HL-60 (cell line): Measurements from ENCODE around the gene BCL6.

Experiments used
- DNase-seq, 2 experiments: peaks; one replicate each; pipeline ENCODE4 v3.0.0-alpha.2; 2010 to 2020; ENCODE audit warnings: low read depth in 1 of 2, low spot score in 1 of 2
- H3K27ac ChIP-seq: fragments of 250-450 bp; sonication (Bioruptor Pico); replicated peaks from 2 replicates; pipeline ENCODE4 v1.5.1; 2020; ENCODE audit warnings: mild to moderate bottlenecking, moderate library complexity
- H3K27me3 ChIP-seq: fragments of 250-450 bp; sonication (Bioruptor Pico); 2 replicates; pipeline ENCODE4 v1.5.1; 2021; ENCODE audit warnings: mild to moderate bottlenecking, moderate library complexity; ENCODE audit not compliant: insufficient read depth, poor library complexity, severe bottlenecking
- H3K4me3 ChIP-seq: replicated peaks from 2 replicates; pipeline ENCODE4 v1.5.1; 2011; ENCODE audit warnings: mild to moderate bottlenecking, control low read depth, low read length; ENCODE audit not compliant: insufficient read depth
- CTCF ChIP-seq: IDR thresholded peaks from one replicate; pipeline ENCODE4 v1.5.1; 2011; ENCODE audit warnings: low read length, control low read depth, inconsistent platforms; ENCODE audit not compliant: insufficient read depth
- GABPA ChIP-seq: IDR thresholded peaks from 2 replicates; pipeline ENCODE4 v1.6.1; 2012; ENCODE audit warnings: low read depth
- POLR2AphosphoS5 ChIP-seq: IDR thresholded peaks from 2 replicates; pipeline ENCODE4 v1.6.1; 2012; ENCODE audit warnings: low read depth
- SPI1 ChIP-seq: IDR thresholded peaks from 2 replicates; pipeline ENCODE4 v1.6.1; 2012; ENCODE audit warnings: low read depth, mild to moderate bottlenecking, borderline replicate concordance
- TF ChIP-seq, protein P1 (sequence below): IDR thresholded peaks from 2 replicates; pipeline ENCODE4 v1.6.1; 2012; ENCODE audit warnings: low read depth; ENCODE audit not compliant: insufficient replicate concordance

BCL6 gene

DNA sequence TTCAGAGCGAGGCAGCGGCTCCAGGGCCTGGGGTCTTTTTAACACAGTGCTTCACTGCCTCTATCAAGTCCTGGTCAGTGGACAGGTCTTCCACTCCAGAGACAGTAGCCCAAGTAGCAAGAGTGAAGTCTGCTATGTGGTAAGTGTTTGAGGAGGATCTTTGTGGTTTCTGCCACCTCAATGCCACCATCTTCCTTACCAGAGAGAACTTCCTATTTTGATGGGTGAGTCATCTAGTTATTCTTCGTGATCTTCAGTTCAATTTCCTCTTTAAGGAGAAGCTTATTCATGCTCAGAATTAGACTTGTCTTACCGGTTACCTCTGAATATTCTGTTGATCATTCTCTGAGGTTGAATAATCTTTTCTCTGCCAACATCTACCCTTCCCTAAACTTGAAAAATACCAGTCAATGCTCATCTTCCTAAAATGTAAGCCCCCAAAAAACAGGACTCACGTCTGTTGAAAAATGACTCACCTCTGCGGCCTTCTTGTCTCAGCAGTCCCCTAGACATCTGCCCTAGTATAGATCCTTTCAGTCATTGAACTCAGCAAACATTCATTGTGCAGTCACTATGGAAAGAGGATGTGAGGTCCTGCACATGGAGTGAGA, 32.2 kb upstream of the BCL6 start:
- Histone ChIP-seq H3K27me3 (no peaks in the 10 kb centered on the region), H3K27ac (peak overlapping the region; percentile 90), H3K4me3 (no peak overlapping the region)
- TF ChIP-seq POLR2AphosphoS5 (no peak), GABPA (no peak), CTCF (no peak), SPI1 (peak; percentile 57; the same call in 1 of the 2 replicates)
- TF ChIP-seq, protein P1, sequence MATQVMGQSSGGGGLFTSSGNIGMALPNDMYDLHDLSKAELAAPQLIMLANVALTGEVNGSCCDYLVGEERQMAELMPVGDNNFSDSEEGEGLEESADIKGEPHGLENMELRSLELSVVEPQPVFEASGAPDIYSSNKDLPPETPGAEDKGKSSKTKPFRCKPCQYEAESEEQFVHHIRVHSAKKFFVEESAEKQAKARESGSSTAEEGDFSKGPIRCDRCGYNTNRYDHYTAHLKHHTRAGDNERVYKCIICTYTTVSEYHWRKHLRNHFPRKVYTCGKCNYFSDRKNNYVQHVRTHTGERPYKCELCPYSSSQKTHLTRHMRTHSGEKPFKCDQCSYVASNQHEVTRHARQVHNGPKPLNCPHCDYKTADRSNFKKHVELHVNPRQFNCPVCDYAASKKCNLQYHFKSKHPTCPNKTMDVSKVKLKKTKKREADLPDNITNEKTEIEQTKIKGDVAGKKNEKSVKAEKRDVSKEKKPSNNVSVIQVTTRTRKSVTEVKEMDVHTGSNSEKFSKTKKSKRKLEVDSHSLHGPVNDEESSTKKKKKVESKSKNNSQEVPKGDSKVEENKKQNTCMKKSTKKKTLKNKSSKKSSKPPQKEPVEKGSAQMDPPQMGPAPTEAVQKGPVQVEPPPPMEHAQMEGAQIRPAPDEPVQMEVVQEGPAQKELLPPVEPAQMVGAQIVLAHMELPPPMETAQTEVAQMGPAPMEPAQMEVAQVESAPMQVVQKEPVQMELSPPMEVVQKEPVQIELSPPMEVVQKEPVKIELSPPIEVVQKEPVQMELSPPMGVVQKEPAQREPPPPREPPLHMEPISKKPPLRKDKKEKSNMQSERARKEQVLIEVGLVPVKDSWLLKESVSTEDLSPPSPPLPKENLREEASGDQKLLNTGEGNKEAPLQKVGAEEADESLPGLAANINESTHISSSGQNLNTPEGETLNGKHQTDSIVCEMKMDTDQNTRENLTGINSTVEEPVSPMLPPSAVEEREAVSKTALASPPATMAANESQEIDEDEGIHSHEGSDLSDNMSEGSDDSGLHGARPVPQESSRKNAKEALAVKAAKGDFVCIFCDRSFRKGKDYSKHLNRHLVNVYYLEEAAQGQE = no peak
- DNase-seq = peak; percentile 74 to 86

GRCh38 chr3:187775549-187775948, 30.3 kb upstream of the BCL6 start:
- H3K27ac ChIP-seq = no peak overlapping the region

DNA sequence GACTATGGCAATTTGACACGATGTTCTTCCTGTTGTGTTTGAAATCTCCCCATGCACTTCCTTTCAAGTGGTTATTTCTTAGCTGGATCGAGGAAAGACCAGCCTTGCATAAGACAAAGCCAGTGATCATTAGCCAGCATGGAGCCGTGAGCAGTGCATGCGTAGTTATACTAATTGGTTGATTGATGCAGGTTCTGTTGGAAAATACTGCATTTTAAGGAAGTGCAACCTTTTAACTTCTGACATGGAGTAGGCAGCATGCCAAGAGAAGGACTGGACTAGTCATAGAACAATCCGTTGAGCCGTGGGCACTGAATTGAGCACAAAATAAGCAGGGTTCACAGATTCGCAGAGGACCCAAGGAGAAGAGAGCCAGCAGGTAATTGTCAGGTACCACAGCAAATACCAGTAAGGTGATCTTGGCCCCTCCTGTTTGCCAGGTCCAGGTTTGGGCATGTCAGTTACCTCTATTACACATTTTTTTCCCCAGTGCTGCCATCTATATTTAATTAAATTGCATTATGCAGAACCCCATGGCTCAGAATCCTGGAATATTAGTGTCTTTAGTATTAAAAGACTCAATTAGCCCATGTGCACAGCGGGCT, 29.0 kb upstream of the BCL6 start:
- Histone ChIP-seq H3K4me3 (no peak overlapping the region), H3K27ac (peak overlapping the region; percentile 55), H3K27me3 (no peaks in the 10 kb centered on the region)
- peak; percentile 90 for TF ChIP-seq SPI1
- no peak for TF ChIP-seq CTCF
- TF ChIP-seq POLR2AphosphoS5 = no peak
- no peak for TF ChIP-seq GABPA
- peak; percentile 50 to 66 for DNase-seq

More at GRCh38 chr3:187775549-187775948, 30.3 kb upstream of the BCL6 start:
- TF ChIP-seq, protein P1 = no peak
- H3K27me3 ChIP-seq = no peaks in the 10 kb centered on the region
- no peak overlapping the region for H3K4me3 ChIP-seq
- DNase-seq = no peak

DNA sequence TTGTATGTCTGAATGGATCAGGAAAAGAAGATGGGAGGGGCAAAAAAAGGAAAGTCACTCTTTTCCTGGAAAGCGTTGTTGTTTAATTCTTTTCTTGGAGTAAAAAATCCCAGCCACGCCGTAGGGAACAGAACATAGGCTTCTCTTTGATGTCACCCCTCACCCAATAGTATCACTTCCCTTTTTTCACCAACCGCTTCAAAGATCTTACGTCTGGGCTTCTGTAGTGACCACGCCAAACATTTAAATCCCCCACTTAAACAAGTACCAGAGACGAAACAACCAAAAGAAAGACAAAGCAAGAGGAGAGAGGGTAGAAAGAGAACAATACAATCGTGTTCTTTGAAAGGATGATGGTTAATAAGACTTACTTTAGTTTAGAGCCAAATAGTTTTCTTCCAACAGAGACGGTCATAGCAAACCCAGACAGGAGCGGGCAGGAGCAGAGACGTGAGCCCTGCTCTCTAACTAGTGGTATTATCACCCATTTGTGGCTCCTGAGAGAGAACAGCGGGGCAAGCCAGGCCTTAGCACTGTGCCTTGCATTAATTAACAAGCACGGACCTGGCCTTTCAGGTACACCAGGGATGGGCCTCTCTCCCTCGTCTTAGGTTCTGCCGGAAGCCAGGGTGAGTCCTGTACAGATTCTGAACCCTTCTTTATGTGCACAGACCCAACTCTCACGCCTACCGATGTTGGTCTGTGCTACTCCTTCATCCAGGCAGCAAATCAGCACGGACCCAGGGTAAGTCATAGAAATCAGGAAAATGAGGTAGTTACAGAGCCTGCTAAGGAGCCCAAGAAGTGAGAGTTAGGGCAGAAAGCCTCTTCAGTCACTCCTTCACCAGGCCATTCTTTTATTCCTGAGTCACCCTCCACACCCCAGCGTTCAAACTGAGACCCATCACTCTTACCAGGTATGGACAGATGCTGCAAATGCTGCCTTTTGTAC, 28.2 kb upstream of the BCL6 start:
- H3K27ac ChIP-seq = peak overlapping the region; percentile 55
- peak; percentile 56 to 66 for DNase-seq
- TF ChIP-seq SPI1 (peak; percentile 95), POLR2AphosphoS5 (no peak)

More for the DNA sequence above, 28.2 kb upstream of the BCL6 start:
- peak overlapping the region; percentile 19 for H3K4me3 ChIP-seq
- no peaks in the 10 kb centered on the region for H3K27me3 ChIP-seq
